Mesodermal cell (in vitro differentiated cells): ENCODE data around the gene TRIM3.

ENCODE experiments used
- H3K27ac ChIP-seq: 2 replicates; pipeline ENCODE4 v1.7.0; 2013; ENCODE audit warnings: mild to moderate bottlenecking, low read depth, low read length, moderate library complexity; ENCODE audit not compliant: severe bottlenecking
- H3K36me3 ChIP-seq: 2 replicates; pipeline ENCODE4 v1.7.1; 2013; ENCODE audit warnings: mild to moderate bottlenecking, low read length, moderate library complexity; ENCODE audit not compliant: control insufficient read depth, insufficient read depth
- H3K4me1 ChIP-seq: one replicate; pipeline ENCODE4 v1.7.1; 2013; ENCODE audit warnings: mild to moderate bottlenecking, low read length; ENCODE audit not compliant: insufficient read depth, control insufficient read depth, poor library complexity, severe bottlenecking
- H3K4me3 ChIP-seq: 2 replicates; pipeline ENCODE4 v1.7.0; 2013; ENCODE audit warnings: low read length, control low read depth, mild to moderate bottlenecking; ENCODE audit not compliant: insufficient read depth, poor library complexity, severe bottlenecking; ENCODE audit errors: extremely low read depth
- H3K9me3 ChIP-seq: 2 replicates; pipeline ENCODE4 v1.7.1; 2013; ENCODE audit warnings: mild to moderate bottlenecking, low read length, moderate library complexity; ENCODE audit not compliant: control insufficient read depth
- WGBS, 2 experiments: methylation state at CpG; one replicate each; pipeline ENCODE4 v1.1.5; 2013; ENCODE audit warnings: missing lambda C conversion rate in 2 of 2; ENCODE audit not compliant: insufficient coverage in 2 of 2; 5-methylcytosine and 5-hydroxymethylcytosine counted together

TRIM3 gene

DNA sequence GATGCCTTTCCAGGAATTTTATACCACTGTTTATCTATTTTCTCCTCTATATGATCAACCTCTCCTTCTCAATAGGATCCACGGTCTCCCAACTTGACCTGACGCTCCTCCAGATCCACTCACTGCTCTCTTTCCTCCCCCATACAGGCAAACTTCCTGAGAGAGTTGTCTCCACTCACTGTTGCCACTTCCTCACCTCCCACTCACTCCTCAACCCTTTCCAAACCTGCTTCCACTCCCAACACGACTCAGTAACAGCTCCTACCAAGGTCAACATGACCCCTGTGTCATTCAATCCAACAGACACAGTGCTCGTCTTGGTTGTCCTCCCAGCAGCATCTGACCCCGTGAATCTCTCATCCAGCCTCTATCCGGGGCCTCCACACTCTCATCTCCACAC lies 57.9 kb downstream of the TRIM3 start:
- Histone ChIP-seq H3K36me3 (peaks cover 1% of the 10 kb centered on the region), H3K27ac (no peak overlapping the region), H3K4me3 (no peak overlapping the region), H3K4me1 (peaks cover 17% of the 10 kb centered on the region), H3K9me3 (no peaks in the 10 kb centered on the region)
- 89 to 92% methylated on average over 6 of the region's 6 CpGs for WGBS, 2 experiments

DNA sequence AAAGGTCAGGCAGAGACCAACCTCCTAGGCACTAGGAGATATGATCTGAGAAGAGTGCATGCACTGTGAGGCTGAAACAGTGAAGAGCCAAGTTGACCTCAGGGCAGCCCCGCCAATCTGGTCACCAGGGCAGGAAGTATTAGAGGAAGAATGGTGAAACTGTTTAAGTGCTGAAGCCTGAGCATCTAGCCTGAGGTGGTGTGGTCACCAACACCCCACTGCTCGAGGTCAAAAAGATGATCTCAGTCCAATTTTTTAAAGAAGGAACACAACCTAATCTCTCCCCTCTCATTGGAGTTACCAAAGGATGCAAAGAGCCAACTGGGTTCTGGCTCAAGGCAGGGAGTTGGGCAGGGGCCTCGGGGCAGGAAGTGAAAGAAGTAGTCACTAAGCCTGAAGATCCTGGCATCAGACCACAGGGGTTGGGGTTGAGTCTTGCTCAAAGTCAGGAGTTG lies 58.8 kb downstream of the TRIM3 start:
- Histone ChIP-seq H3K4me3 (no peak overlapping the region), H3K4me1 (peaks cover 17% of the 10 kb centered on the region), H3K36me3 (peaks cover 10% of the 10 kb centered on the region), H3K27ac (no peak overlapping the region), H3K9me3 (no peaks in the 10 kb centered on the region)
- WGBS, 2 experiments, result 100% methylated on average over 2 to 3 of the region's 3 CpGs

DNA sequence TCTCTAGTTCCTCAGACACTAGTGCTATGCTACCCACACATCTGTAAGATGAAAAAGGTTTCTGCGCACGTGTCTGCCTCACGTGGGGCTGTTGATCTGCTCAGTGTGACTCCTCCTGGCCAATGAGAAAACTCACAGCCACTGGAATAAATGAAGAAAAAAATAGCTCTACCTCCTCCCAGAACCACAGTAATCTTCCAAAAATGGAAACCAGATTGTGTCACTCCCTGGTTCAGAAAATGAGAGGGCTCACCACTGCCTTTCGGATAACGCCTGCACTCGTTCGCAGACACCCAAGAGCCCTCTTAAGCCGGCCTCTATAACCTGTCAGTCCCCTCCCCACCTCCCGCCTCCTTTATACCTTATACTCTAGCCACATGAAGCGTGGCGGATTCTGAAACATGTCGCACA lies 59.9 kb downstream of the TRIM3 start:
- peaks cover 21% of the 10 kb centered on the region for H3K36me3 ChIP-seq
- H3K4me3 ChIP-seq, result no peak overlapping the region
- peaks cover 14% of the 10 kb centered on the region for H3K4me1 ChIP-seq
- H3K27ac ChIP-seq, result no peak overlapping the region
- H3K9me3 ChIP-seq, result no peaks in the 10 kb centered on the region
- 87 to 95% methylated on average over 11 to 12 of the region's 12 CpGs for WGBS, 2 experiments

DNA sequence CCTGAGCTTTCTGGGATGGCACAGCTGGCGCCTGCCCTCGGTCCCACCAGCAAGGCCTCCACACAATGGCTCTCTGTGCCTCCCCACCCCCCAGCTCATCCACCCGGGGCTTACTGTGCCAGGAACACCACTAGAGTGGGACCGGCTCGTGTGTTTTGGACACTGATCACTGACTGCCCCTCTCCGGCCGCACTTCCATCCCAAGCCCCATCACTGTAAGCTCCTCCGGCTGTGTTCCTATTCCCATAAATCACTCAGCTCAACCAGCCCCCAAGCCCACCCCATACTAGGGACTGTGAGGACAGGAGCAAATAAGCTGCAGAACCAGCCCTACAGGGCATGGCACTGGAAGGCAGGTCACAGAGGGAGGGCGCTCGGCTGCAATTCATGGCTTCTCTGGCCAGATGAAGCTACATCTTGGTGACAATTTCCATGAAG lies 62.1 kb downstream of the TRIM3 start:
- Histone ChIP-seq H3K27ac (no peak overlapping the region), H3K4me1 (peaks cover 14% of the 10 kb centered on the region), H3K9me3 (no peaks in the 10 kb centered on the region), H3K4me3 (no peak overlapping the region), H3K36me3 (peaks cover 22% of the 10 kb centered on the region)
- WGBS, 2 experiments, result 93 to 96% methylated on average over 10 of the region's 10 CpGs

DNA sequence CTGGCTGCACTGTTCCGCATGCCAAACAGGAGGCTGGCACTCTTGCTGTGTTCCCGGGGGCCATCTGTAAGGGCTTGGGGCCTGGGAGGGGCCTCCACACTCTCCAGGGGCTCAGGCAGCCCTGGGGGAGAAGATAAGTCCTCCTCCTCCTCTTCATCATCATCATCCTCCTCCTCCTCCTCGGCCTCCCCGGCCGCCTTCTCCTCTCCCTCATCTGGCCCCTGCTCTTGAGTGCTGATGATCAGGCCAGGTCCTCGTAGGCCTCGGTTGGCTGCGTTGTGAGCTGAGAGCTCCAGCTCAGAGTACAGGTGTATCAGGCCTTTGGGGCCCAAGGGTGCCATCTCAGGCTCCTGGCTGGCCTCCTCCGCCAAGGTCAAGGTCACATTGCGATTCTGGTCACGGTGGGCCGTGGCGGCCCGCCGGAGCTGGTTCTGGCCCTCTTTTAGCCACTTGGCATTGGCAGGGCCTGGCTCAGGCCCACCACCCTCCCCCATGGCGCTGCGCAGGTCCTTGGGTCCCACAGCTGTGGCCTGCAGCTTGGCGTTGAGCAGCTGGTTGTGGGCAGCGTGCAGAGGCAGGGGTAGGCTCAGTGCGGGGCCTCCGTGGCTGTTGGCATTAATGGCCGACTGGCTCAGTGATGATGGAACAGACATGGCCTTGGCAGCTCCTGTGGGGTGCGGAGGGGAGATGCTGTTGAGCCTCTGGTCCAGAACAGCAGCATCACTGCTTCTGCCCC lies 62.9 kb downstream of the TRIM3 start:
- peaks cover 14% of the 10 kb centered on the region for H3K4me1 ChIP-seq
- 88 to 98% methylated on average over 13 to 23 of the region's 23 CpGs for WGBS, 2 experiments
- no peak overlapping the region for H3K27ac ChIP-seq
- no peaks in the 10 kb centered on the region for H3K9me3 ChIP-seq
- peaks cover 22% of the 10 kb centered on the region for H3K36me3 ChIP-seq
- H3K4me3 ChIP-seq, result no peak overlapping the region

DNA sequence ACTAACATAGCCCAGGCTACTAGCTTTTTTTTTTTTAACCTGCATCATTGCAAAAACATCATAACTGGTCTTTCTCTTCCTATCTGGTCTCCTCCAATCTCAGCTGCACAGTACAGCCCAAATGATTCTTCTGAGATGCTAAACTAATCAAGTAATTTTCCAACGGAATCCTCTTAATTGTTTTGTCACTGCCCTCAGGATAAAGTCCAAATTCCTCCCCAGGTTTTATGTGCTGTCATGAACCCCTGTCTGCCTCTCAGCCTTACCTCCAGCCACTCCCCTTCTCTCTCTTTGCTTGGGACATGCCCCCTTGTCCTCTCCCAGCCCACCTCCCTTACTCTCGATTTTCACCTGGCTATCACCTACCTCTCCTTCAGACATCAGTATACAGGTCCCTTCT lies 67.4 kb downstream of the TRIM3 start:
- no peak overlapping the region for H3K27ac ChIP-seq
- H3K4me3 ChIP-seq, result no peak overlapping the region
- H3K36me3 ChIP-seq, result peaks cover 35% of the 10 kb centered on the region
- no peaks in the 10 kb centered on the region for H3K9me3 ChIP-seq
- peaks cover 10% of the 10 kb centered on the region for H3K4me1 ChIP-seq
- WGBS, 2 experiments, result 78 to 82% methylated on average over 2 of the region's 2 CpGs

DNA sequence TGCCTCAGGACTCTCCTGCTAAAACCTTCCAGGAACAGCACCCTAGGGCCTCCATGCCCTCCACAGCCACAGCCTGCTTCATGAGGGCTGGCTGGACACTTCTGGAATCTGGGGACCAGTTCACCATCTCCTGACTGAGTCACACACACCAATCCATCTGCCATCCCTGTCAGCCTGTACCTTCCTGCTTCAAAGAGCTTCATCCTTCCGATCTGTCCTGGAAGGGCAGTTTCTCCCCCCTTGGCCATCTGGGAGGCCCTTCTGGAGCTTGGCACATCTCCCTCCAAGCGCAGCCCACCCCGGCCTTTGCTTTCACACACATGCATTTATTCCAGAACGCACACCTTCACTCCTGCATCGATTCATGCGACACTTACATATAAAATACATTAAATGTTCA lies 67.9 kb downstream of the TRIM3 start:
- Histone ChIP-seq H3K4me3 (no peak overlapping the region), H3K4me1 (peaks cover 10% of the 10 kb centered on the region), H3K36me3 (peaks cover 40% of the 10 kb centered on the region), H3K27ac (no peak overlapping the region), H3K9me3 (no peaks in the 10 kb centered on the region)
- 96 to 97% methylated on average over 6 of the region's 6 CpGs for WGBS, 2 experiments

DNA sequence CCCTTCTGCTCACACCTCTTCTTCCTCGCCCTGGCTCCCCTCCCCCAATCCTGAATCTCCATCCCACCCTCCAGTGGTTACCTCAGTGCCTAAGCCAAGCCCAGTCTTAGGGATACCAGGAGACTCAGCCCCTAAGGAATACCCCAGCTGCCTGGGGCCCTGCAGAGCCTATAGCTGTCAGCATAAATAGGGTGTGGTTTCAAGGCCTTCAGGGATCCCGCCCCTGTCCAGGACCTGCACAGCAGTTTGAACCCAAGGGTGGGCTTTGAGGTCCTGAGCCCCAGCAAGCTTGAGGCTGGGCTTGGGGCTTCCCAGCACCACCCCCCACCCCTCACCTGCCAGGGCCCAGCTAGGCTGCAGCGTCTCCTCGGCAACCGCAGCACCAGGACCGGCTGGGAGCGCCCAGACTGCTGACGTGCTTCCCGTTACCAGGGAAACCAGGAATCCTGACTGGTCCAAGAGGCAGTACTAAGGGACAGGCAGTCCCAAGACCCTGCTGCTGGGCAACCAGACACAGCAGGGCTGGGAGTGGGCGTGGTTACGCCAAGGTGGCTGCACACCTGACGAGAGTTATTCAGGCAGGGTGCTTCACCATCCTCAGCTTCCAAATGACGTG lies 68.6 kb downstream of the TRIM3 start:
- WGBS, 2 experiments, result 32 to 45% methylated on average over 5 to 13 of the region's 13 CpGs
- no peaks in the 10 kb centered on the region for H3K9me3 ChIP-seq
- no peak overlapping the region for H3K27ac ChIP-seq
- H3K36me3 ChIP-seq, result peaks cover 38% of the 10 kb centered on the region
- H3K4me3 ChIP-seq, result no peak overlapping the region
- peaks cover 10% of the 10 kb centered on the region for H3K4me1 ChIP-seq

DNA sequence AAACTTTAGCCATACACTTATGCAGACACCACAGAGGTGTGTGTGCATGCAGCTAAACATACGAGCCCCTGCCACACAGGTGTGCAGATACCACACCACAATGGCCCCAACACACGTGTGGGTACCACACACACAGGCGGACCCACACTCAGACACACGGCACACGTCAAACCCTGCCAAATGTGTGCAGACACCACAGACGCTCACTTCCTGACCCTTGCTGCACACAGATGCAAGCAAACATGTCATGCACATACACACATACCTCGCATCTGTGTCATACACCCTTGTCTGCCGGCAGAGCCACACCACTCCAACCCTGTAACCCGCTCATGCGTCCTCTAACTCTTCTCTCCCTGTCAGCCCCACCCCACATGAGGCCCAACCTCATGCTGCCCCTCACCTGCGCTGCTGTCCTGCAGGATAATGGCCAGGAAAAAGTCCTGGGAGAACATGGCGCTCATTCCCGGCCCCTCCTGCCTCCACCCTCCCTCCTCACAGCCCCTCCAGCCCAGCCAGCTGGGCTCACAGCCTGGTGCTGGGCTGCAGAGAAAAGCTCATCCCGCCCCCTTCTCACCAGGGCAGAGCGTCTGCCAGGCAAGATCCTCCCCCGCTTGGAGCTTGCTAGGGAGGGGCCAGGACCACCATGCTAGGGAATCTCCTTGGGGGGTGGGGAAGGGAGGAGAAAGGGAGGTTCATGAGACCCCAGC lies 69.2 kb downstream of the TRIM3 start:
- H3K9me3 ChIP-seq, result no peaks in the 10 kb centered on the region

DNA sequence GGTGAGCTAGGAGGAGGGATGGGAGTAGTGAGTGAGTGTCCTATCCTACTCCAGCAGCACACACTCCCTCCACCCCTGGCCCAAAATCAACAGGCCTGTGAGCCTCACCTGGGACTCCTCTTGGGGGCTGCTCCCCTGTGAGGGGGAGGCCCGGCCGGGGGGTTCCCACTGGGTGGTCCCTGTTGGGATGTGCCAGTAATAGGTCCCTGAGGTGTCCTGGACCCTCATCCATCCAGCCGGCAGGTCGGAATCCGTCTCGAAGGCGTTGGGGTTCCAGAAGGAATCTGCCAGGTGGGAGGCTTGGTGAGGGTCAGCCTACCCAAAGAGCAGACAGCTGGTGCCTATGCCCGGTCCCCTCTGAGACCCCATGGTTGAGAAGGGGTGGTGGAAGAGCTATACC lies 70.2 kb downstream of the TRIM3 start:
- H3K4me3 ChIP-seq, result no peak overlapping the region
- H3K9me3 ChIP-seq, result no peaks in the 10 kb centered on the region
- no peak overlapping the region for H3K27ac ChIP-seq
- WGBS, 2 experiments, result 96 to 100% methylated on average over 6 to 7 of the region's 8 CpGs
- H3K36me3 ChIP-seq, result peaks cover 23% of the 10 kb centered on the region
- peaks cover 10% of the 10 kb centered on the region for H3K4me1 ChIP-seq

More for the DNA sequence above, 69.2 kb downstream of the TRIM3 start:
- WGBS, 2 experiments, result 87 to 90% methylated on average over 11 of the region's 16 CpGs
- Histone ChIP-seq H3K27ac (no peak overlapping the region), H3K4me1 (peaks cover 10% of the 10 kb centered on the region), H3K36me3 (peaks cover 31% of the 10 kb centered on the region), H3K4me3 (no peak overlapping the region)
